Measurements from ENCODE around the gene SH2D3C. TPM values are rescaled to one million over a fixed set of nuclear protein-coding genes. Genes with fewer than 3 reads are reported as not detected.

SH2D3C gene
- total and polyA plus RNA-seq, 10 of the 15 experiments (the other 5 are each of a cell fraction or from before 2014, with no cell fraction given): 1.2 to 23.5 (median 16.2) TPM

GRCh38 chr9:127698985-127699670 is 79.3 kb downstream of the SH2D3C start (continued):
- no peak for TF ChIP-seq TCF12 (IDR thresholded peaks at IDR 0.05; ENCODE audit: low read depth, low read length)
- 0 out of 2 replicates have a peak, but pooled peaks have one; percentile 36 for TF ChIP-seq IRF3 (IDR thresholded peaks at IDR 0.05)
- peak; percentile 85 for TF ChIP-seq ZNF687 (IDR thresholded peaks at IDR 0.05)
- TF ChIP-seq MEF2A (IDR thresholded peaks at IDR 0.05; ENCODE audit: insufficient read depth, low read depth, low read length): no peak
- TF ChIP-seq KLF5 (IDR thresholded peaks at IDR 0.05; ENCODE audit: partially characterized antibody): peak; percentile 53
- peak; percentile 22 to 42; a peak in 1 of 4 replicates for TF ChIP-seq BHLHE40 (IDR thresholded peaks at IDR 0.05; ENCODE audit: borderline replicate concordance in 1 of 2, low read depth in 2 of 2, low read length in 1 of 2)
- TF ChIP-seq CBX5 (IDR thresholded peaks at IDR 0.05; ENCODE audit: low read depth): no peak

Measured in GM12878 (cell line).